ENCODE data around the gene PPP1R17. TPM values are rescaled to one million over a fixed set of nuclear protein-coding genes. Genes with fewer than 3 reads are reported as not detected.

PPP1R17 gene
- total RNA-seq, 1 donor from 2014 or later = not detected

DNA sequence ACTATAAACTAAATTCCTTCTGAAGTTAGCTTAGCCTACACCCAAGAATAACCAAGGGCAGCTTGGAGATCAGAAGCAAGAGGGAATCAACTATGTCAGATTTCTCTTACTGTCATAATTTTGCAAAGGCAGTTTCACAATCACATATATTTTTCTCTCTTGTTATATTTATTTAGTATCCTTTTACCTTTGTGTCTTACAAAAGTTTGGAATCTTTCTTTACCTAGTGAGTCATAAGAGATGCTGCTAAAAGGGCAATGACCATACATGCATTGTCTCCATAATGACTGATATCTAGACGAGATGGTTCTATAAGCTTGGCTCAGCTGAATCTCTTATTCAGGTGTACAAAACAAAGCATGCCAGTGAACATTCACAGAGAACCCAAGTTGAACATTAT, 61.1 kb downstream of the PPP1R17 start:
- Mint-ChIP-seq H3K9me3 (ENCODE audit: unreplicated experiment) (no peaks in the 10 kb centered on the region), H3K4me1 (ENCODE audit: unreplicated experiment) (peaks cover 10% of the 10 kb centered on the region), H3K27ac (ENCODE audit: unreplicated experiment) (no peak overlapping the region), H3K4me3 (ENCODE audit: unreplicated experiment) (no peak overlapping the region), H3K27me3 (ENCODE audit: unreplicated experiment) (no peaks in the 10 kb centered on the region), H3K36me3 (ENCODE audit: unreplicated experiment) (peaks cover 30% of the 10 kb centered on the region)
- TF ChIP-seq, protein P1, sequence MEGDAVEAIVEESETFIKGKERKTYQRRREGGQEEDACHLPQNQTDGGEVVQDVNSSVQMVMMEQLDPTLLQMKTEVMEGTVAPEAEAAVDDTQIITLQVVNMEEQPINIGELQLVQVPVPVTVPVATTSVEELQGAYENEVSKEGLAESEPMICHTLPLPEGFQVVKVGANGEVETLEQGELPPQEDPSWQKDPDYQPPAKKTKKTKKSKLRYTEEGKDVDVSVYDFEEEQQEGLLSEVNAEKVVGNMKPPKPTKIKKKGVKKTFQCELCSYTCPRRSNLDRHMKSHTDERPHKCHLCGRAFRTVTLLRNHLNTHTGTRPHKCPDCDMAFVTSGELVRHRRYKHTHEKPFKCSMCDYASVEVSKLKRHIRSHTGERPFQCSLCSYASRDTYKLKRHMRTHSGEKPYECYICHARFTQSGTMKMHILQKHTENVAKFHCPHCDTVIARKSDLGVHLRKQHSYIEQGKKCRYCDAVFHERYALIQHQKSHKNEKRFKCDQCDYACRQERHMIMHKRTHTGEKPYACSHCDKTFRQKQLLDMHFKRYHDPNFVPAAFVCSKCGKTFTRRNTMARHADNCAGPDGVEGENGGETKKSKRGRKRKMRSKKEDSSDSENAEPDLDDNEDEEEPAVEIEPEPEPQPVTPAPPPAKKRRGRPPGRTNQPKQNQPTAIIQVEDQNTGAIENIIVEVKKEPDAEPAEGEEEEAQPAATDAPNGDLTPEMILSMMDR (IDR thresholded peaks at IDR 0.05) = no peak
- DNase-seq (ENCODE audit: extremely low spot score, unreplicated experiment) = no peak

DNA sequence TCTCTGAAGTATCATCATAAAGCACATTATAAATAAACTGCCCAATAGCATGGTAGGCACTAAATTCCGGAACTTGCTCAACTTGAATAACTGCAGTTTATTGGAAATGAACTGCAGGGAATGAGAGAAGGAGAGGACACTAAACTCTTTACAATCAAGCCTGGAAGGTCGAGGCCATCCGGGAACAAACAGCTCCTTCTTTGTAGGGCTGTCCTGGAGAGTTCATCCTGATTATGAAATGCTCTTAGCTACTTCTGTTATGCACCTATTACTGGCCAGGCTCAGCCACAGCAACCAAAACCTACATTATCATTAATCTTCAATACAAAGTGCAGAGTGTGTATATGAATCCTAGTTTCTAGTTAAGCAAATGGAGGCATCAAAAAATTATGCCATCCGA, 64.7 kb downstream of the PPP1R17 start:
- Mint-ChIP-seq H3K4me3 (ENCODE audit: unreplicated experiment) (no peak overlapping the region), H3K27me3 (ENCODE audit: unreplicated experiment) (no peaks in the 10 kb centered on the region), H3K4me1 (ENCODE audit: unreplicated experiment) (peaks cover 1% of the 10 kb centered on the region), H3K9me3 (ENCODE audit: unreplicated experiment) (peaks cover 10% of the 10 kb centered on the region), H3K36me3 (ENCODE audit: unreplicated experiment) (peaks cover 35% of the 10 kb centered on the region), H3K27ac (ENCODE audit: unreplicated experiment) (no peak overlapping the region)
- TF ChIP-seq, protein P1 (IDR thresholded peaks at IDR 0.05) = no peak
- no peak for DNase-seq (ENCODE audit: extremely low spot score, unreplicated experiment)

Other genes starting within 250 kb of the PPP1R17 start
- gene ITPRID1, start 173.1 kb upstream of the PPP1R17 start, total RNA-seq = not detected in 2 replicates